GM18867 (cell line): Measurements from ENCODE around the gene SDF4.
"Not testable (repeated sequence)": the region's sequence is repeated elsewhere in the genome, so short reads cannot be mapped to it uniquely, and the experiment has no call there.

Experiments used
- ATAC-seq: cut with Tn5 transposase; IDR thresholded peaks from one replicate; pipeline ENCODE4 v1.9.1; 2021; ENCODE audit warnings: mild to moderate bottlenecking, moderate library complexity; ENCODE audit not compliant: unreplicated experiment

SDF4 gene

DNA sequence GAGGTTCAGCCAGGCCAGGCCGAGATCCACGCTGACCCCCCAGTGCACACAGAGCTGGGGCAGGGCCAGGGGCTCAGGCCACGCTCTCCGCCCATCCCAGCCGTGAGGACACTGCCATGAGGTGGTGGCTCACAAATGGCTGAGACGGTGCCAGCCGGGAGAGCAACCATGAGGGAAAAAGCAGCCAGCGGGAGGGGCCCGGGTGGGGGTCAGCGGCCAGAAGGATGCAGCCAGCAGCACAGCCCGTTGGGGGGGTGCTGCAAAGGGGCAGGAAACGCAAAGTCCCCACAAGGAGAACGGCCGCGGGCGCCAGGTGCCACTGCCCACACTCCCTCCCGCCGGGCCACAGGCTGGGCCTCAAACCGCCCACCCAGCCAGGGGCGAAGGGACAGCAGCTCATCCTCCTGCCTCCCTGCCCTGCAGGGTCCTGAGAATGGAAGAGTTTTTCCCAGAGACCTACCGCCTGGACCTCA, 49.8 kb downstream of the SDF4 start:
- ATAC-seq = no peak

DNA sequence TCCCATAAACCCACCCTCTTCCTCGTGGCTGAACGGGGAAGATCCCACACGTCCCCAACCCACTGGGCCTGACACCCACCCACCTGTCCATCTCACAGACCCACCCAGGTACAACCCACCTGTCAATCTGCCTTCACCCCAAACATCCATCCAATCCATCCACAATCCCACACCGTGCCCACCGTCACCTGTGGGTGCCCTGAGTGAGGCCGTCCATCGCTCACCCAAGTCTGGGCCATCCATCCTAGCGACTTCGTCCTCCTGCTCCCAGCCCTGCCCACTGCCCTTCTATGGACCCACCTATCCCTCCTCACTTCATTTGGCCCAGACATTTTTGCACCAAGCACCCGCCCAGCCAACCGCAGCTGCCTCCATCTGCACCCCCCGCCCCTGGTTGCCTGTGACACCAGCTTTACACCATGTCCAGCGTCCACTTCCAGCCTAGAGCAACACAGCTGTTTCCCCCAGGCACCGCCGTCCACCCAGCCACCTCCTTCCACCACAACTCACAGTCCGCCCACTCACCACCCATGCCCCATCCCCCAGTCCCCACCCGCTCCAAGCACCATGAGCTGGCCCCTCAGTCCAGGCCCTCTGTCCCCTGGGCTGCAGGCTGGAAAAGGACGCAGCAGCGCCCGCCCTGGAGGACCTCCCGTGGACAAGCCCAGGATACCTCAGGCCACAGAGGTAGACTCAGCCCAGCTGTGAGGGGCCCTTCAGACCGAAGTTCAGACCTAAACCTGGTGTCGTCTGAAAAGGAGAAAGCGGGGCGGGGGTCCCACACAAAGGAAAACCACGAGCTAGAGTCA, 50.5 kb downstream of the SDF4 start:
- no peak for ATAC-seq

DNA sequence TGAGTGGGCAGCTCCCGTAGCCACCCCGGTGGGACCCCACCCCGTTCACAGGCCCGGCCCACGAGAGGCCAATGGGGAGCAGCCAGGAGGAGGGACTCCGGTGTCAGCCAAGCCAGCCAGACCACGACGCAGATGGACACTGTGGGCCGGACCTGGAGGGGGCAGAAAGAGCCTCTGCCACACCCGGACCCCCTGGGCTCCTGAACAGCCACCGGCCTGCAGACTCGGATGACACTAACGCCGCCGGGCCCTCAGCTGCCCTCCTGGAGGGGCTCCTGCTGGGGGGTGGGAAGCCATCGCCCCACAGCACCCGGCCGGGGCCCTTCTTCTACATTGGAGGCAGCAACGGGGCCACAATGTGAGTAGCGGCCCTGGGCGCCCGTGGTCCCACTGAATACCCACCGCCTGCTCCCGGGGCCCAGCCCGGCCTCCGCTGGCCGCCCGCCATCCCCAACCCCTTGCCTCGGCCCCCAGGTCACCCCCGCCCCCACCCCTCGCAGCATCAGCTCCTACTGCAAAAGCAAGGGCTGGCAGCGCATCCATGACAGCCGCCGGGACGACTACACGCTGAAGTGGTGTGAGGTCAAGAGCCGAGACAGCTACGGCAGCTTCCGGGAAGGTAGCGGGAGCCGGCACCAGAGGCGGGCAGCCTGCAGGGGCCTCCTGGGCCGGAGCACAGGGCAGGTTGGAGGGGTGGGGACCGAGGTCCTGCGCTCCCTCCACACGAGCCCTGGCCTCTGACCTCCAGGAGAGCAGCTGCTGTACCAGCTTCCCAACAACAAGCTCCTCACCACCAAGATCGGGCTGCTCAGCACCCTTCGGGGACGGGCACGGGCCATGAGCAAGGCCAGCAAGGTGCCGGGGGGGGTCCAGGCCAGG, 51.6 kb downstream of the SDF4 start:
- ATAC-seq = no peak

GRCh38 chr1:1179346-1179982, 52.3 kb downstream of the SDF4 start:
- no peak for ATAC-seq

DNA sequence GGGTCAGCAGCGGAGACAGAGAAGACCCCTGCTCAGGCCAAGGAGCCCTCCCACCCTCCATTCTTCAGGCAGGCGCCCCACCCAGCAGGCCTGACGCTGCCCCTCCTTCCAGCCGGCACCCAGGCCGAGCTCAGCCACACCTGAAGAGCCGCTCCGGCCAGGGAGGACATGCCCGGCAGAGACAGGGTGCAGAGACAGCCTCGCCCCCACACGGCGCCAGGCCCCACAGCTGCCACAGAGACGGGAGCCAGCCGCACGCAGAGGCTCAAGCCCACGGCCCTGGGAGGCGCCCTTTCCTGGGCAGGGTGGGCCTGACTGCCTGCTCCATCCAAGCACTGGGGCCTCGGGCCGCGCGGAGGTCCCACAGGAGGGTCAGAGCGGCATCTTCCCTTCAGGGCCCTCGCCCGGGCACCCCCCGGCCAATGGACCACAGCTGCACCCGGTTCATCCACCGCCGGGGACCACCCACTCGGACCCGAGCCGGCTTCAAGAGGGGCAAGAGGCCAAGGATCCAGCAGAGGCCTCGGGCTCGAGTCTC, 52.9 kb downstream of the SDF4 start:
- no peak for ATAC-seq

GRCh38 chr1:1177452-1178206, 54.2 kb downstream of the SDF4 start:
- ATAC-seq = no peak

- ATAC-seq = no peak
These were observed 54.9 kb downstream of the SDF4 start for GRCh38 chr1:1176931-1177330.

- not testable (repeated sequence) for ATAC-seq
These were observed 55.6 kb downstream of the SDF4 start for GRCh38 chr1:1176063-1176761.

GRCh38 chr1:1175221-1176062, 56.4 kb downstream of the SDF4 start:
- no peak for ATAC-seq

DNA sequence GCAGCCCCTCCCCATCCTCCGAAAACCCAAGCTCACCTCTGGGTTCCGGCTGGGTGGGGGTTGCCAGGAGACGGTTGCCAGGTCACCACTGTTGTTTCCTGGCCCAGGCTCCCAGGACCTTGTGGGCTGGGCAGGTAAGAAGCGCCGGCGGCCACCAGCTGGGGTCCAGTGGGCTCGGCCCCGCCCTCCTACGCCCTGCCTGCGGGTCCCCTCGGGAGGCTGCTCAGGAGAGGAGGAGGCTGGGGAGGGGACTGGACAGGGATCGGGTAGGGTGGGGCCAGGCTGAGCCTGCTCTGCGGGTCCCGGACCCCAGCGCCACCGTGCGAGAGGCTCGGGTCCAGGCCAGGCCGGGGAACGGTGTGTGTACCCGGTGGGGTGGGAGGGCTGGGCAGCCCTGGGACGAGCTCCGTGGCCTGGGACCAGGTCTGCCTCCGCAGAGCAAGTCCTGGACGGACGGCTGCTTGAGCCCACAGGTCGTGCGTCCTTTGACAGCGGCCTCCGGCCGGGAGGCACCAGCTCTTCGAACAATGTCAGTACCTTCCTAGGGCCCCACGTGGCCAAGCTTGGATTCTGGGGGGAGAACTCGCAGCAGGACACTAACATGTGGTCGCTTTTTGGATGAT, 57.9 kb downstream of the SDF4 start, which contains the start of gene TTLL10:
Gene TTLL10 (plus strand): TSS at position 88 of the 623 bp plus-strand sequence. CDS start 5,336 bp downstream, outside the sequence.
- ATAC-seq = no peak

DNA sequence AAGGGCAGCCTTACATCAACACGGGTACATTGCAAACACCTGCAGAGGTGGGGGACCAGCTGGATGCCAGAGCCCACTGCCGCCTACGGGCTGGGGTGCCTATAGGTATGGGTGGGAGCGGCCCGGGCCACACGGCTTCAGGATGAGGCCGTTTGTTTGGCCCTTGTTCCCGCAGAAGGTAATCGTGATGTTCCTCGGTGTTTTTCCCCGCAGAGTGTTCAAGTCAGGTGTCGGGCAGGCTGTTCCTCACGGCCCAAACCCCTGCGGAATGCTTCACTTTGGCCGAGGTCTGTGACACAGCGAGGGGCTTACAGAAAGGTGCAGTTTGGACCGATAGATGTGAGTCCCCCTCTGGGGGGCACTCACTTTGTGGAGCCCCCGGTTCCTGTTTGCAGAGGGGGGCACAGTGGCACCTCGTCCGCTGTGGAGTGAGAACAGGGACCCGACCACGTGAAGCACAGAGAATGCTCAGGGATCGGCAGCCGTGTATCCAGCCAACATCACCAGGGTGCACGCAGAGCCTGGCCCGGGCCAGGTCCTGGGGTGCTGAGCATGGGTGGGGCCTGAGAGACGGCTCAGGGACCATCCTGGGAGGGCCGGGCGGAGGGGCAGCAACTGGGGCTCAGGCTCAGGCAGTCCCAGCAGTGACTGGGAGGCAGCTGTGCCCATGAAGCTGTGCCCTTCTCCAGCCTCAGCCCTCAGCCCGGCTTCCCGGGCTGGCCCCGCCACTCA, 58.6 kb downstream of the SDF4 start:
- ATAC-seq = no peak

DNA sequence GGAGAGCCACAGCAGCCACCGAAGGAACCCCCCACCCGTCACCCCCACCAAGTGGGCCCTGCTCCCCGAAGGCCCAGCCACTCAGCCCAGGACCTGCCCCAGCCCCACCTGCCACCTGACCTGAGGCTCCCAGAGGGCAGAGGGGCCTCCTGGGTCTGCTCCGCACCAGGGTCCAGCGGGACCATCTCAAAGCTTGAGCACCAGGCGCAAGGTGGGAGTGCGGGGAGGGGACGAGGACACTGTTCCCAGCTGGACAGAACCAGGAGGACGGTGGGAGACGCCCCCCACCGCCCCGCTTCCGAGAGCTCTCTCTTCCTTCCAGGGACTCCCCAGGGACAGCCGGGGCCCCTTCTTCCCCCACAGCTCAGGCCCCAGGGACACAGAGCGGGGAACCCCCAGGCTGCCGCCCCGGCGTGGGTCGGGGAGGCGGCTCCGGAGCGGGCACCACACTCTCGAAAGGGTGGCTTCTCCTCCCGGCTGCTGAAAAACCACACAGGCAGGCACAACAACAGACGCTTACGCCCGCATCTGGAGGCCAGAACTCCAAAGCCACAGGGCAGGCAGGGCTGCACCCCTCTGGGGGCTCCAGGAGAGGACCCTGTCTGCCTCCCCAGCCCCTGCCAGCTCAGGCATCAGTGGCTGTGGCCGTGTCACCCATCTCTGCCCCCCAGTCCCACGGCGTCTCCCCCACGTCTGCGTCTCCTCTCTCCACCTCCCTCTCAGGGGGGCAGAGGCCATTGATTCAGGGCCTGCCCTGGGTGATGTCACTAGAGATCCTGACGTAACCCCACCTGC, 60.1 kb downstream of the SDF4 start:
- no peak for ATAC-seq

GRCh38 chr1:1171161-1171545, 60.6 kb downstream of the SDF4 start:
- ATAC-seq = no peak

- no peak for ATAC-seq
These were observed 61.3 kb downstream of the SDF4 start for GRCh38 chr1:1170215-1171091.

DNA sequence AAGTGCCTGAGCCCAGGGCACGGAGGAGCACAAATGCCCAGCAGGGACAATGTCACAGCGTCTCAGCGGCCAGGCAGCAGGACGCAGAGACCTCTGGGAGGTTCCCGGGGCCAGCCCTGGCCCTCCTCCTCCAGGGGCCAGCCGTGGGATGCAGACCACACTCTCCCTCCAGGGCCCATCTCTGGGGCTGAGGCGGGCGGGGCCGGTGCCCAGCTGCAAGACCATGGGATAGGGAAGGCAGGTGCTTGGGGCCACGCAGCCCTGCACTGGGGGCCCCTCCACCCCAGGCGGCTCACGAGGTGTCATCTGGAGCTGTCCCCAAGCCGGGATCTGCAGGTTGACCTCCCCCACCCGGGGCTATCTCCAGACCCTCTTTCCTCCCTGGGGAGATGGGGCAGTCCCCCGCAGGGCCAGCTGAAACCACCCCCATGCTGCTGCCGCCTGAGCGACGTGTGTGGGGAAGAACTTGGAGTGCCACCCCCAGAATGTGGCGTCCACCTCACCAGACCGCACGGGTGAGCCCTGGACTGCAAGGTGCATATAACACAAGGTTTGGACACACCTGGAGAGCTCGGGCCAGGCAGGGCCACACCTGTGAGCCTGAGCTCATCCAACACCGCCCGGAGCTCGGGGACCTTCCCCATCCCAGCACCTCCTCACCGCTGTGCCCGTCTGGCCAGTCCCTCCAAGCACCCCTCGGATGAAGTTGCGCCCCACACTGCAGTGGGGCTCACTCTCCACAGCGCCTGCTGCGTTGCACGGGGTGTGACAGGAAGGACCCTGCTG, 62.2 kb downstream of the SDF4 start:
- ATAC-seq = no peak
